HG03139 (cell line): ENCODE results near the gene ACACB.

Source experiments
- ATAC-seq: cut with Tn5 transposase; IDR thresholded peaks from one replicate; pipeline ENCODE4 v1.9.1; 2021; ENCODE audit not compliant: unreplicated experiment

The ACACB gene

GRCh38 chr12:109271418-109271817 is 155.0 kb downstream of the ACACB start:
- ATAC-seq: no peak

GRCh38 chr12:109273354-109273753 is 157.0 kb downstream of the ACACB start:
- ATAC-seq: no peak

GRCh38 chr12:109274381-109274780 is 158.0 kb downstream of the ACACB start:
- no peak for ATAC-seq

GRCh38 chr12:109275173-109275572 is 158.8 kb downstream of the ACACB start:
- ATAC-seq: no peak

GRCh38 chr12:109276160-109276559 is 159.8 kb downstream of the ACACB start:
- no peak for ATAC-seq

- no peak for ATAC-seq
Observed at GRCh38 chr12:109277255-109277898, 161.0 kb downstream of the ACACB start.

GRCh38 chr12:109277899-109278762 is 161.7 kb downstream of the ACACB start:
- no peak for ATAC-seq

GRCh38 chr12:109278912-109279311 is 162.5 kb downstream of the ACACB start:
- no peak for ATAC-seq

GRCh38 chr12:109279525-109279924 is 163.1 kb downstream of the ACACB start:
- ATAC-seq: no peak

GRCh38 chr12:109281452-109281851 is 165.1 kb downstream of the ACACB start:
- ATAC-seq: no peak

- no peak for ATAC-seq
Observed at GRCh38 chr12:109284392-109284791, 168.0 kb downstream of the ACACB start.

GRCh38 chr12:109286252-109286651 is 169.9 kb downstream of the ACACB start:
- no peak for ATAC-seq

GRCh38 chr12:109286652-109287051 is 170.3 kb downstream of the ACACB start:
- ATAC-seq: no peak

GRCh38 chr12:109287181-109287580 is 170.8 kb downstream of the ACACB start:
- no peak for ATAC-seq

- no peak for ATAC-seq
Observed at GRCh38 chr12:109287811-109288469, 171.6 kb downstream of the ACACB start.

- ATAC-seq: no peak
Observed at GRCh38 chr12:109288571-109288970, 172.2 kb downstream of the ACACB start.

- ATAC-seq: no peak
Observed at GRCh38 chr12:109289004-109289403, 172.6 kb downstream of the ACACB start.

GRCh38 chr12:109289551-109289950 is 173.2 kb downstream of the ACACB start:
- ATAC-seq: no peak

GRCh38 chr12:109290061-109290460 is 173.7 kb downstream of the ACACB start:
- ATAC-seq: no peak

GRCh38 chr12:109291117-109291516 is 174.7 kb downstream of the ACACB start:
- no peak for ATAC-seq

GRCh38 chr12:109291521-109292341 is 175.3 kb downstream of the ACACB start:
- no peak for ATAC-seq
